HUES48 (cell line): ENCODE measurements around the gene KCNC4.

Experiments used
- H3K27ac ChIP-seq: one replicate; pipeline ENCODE4 v1.7.0; 2013; ENCODE audit warnings: low read depth, low read length, inconsistent platforms
- H3K27me3 ChIP-seq: 2 replicates; pipeline ENCODE4 v1.6.1; 2013; ENCODE audit warnings: mild to moderate bottlenecking, low read length; ENCODE audit not compliant: control insufficient read depth, insufficient read depth
- H3K36me3 ChIP-seq: 2 replicates; pipeline ENCODE4 v1.6.1; 2013; ENCODE audit warnings: low read length; ENCODE audit not compliant: control insufficient read depth, insufficient read depth
- H3K4me1 ChIP-seq: 2 replicates; pipeline ENCODE4 v1.6.1; 2013; ENCODE audit warnings: mild to moderate bottlenecking, low read length; ENCODE audit not compliant: control insufficient read depth, insufficient read depth
- H3K4me3 ChIP-seq: 2 replicates; pipeline ENCODE4 v1.5.1; 2013; ENCODE audit warnings: mild to moderate bottlenecking, low read depth, low read length
- H3K9ac ChIP-seq: 2 replicates; pipeline ENCODE4 v1.6.1; 2013; ENCODE audit warnings: mild to moderate bottlenecking, low read depth, low read length, moderate library complexity
- H3K9me3 ChIP-seq: 2 replicates; pipeline ENCODE4 v1.6.1; 2013; ENCODE audit warnings: low read length; ENCODE audit not compliant: control insufficient read depth, insufficient read depth

Gene KCNC4

DNA sequence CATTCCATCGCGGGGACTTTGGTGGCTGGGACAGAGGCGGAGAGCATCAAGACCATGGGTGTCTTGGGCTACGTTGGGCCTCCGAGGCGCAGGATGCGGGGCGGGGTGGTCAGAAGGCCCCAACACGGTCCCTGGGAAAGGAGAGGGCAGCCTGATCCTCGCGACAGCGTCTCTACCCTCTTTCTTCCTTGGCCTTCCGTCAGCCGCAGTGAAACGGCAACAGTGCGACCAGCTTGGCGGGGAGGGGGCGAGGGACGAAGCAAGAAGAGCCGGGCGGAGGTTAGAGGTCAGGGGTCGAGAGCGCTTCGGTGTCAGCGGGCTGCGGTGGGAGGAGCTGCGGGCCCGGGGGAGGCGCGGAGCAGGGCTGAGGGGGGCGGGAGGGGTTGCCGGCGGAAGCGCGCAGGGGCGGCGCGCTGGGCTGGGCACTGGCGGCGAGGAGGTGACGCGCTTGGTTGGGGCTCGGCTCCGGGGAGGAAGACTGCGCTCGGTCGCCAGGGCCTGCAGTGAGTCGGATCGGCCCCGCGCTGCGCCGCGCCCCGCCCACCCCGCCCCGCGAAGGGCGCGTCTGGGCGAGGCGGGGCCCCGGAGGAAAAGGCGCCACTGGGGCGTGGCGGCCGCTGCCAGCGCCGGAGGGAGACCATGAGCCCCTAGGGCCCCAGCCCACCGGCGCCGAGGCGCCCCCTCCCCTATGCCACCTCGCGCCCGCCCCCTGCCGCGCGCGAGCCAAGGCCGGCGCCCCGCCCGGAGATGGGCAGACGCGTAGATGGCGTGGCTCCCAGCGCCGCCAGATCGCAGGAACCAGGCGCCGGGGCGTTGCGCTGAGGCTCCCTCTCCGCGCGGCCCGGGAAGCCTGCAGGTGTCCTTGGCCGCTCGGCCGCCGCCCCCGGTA is at the start of gene KCNC4:
Gene KCNC4 (plus strand): TSS at position 600 of the 889 bp plus-strand sequence. CDS start 1,186 bp downstream, outside the sequence.
- Histone ChIP-seq H3K9ac (peak within 1 kb of the TSS; percentile 15; the same call in 1 of the 2 replicates), H3K27me3 (peaks cover 23% of the 10 kb centered on the region), H3K36me3 (no peaks in the 10 kb centered on the region), H3K4me3 (peak within 1 kb of the TSS; percentile 79), H3K4me1 (peaks cover 26% of the 10 kb centered on the region), H3K27ac (peak within 1 kb of the TSS; percentile 58), H3K9me3 (no peaks in the 10 kb centered on the region)

DNA sequence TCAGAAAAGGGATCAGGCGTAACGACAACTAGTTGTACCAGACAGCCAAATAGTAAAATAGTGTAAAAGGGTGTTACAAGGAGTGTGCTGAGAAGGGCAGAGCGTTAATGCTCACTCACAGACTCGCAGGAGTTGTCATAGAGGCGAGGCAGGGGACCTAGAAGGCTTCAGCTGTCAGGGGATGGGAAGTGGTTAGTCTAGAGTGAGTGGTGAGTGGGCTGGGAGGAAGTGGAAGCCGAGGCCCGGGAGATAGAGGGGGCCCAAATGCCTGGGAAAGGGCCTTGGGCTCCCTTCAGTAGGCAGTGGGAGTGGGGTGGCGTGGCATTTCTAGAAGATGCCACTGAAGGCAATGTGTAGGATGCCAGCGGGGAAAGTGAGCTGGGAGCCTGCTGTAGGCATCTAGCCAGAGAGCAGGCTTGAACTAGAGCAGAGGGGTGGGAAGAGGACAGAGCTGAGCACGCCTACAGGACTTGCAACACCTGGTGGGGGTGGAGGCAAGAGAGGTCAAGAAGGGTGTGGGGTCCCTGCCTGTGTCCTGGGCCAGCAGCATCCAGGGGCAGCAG is 49.5 kb upstream of the KCNC4 start:
- H3K9ac ChIP-seq = no peak overlapping the region
- no peaks in the 10 kb centered on the region for H3K36me3 ChIP-seq

DNA sequence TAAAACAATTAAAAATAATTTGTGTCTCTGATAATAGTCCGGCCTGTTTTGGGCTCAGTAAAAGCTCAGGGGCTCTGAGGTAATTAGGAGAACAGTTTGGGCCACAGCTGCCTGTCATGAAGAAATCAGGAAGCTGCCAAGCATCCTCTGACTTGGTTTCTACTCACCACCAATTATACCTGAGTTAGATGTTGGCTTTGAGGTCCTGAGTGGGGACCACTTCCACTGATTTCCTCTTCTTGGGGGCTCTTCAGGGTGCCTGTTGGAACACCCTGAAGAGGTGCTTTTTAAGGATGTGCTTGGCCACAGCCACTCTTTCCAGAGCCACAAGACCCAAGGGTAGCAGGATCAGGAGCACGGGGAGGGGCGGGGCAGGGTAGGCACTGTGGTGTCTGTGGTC is 48.9 kb upstream of the KCNC4 start:
- H3K27me3 ChIP-seq = peaks cover 9% of the 10 kb centered on the region
- H3K27ac ChIP-seq = no peak overlapping the region
- no peak overlapping the region for H3K9ac ChIP-seq
- no peaks in the 10 kb centered on the region for H3K9me3 ChIP-seq
- no peaks in the 10 kb centered on the region for H3K4me1 ChIP-seq
- H3K4me3 ChIP-seq = no peak overlapping the region
- no peaks in the 10 kb centered on the region for H3K36me3 ChIP-seq

More for the DNA sequence above, 49.5 kb upstream of the KCNC4 start:
- Histone ChIP-seq H3K4me3 (no peak overlapping the region), H3K27me3 (peaks cover 13% of the 10 kb centered on the region), H3K4me1 (no peaks in the 10 kb centered on the region), H3K27ac (no peak overlapping the region), H3K9me3 (no peaks in the 10 kb centered on the region)

DNA sequence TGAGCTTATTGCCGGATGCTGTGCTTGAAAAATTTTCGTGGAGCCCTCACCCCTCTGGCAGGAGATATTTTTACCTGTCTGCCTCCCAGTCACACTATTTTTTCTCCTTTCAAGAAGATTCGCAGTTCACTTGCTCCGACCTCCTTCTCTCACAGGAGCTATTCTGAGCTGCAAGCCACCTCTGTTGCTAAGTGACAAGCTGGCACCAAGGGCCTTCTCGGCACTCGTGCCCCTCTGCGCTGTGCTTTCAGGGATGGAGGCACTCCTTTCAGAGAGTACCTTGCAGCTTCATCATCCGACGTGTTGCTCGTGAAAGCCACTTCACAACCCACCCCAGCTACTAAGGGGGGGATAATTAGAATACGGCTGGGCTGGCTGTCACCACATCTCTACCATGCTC is 48.3 kb upstream of the KCNC4 start:
- Histone ChIP-seq H3K9me3 (no peaks in the 10 kb centered on the region), H3K27me3 (peaks cover 2% of the 10 kb centered on the region; the same call in 1 of the 2 replicates), H3K27ac (no peak overlapping the region), H3K36me3 (no peaks in the 10 kb centered on the region), H3K4me1 (no peaks in the 10 kb centered on the region), H3K4me3 (no peak overlapping the region), H3K9ac (no peak overlapping the region)

DNA sequence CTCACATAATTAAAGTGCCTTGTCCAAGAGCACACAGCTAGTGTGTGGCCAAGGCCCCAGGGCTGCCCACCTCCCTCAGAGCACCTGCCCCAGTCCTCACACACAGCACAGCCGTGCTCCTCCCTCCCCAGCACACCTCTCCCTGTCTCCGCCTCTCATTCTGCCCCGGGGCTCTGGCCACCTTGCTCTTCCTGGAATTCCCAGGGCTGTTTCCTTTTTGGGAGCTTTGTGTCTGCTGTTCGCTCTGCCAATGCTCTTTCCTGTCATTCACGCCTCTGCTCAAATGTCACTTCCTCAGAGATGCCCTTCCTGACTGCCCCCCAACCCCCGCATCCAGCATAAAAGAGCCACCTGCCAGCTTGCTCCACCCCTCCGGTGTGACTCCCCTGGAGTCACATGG is 46.5 kb upstream of the KCNC4 start:
- H3K4me1 ChIP-seq = no peaks in the 10 kb centered on the region
- no peaks in the 10 kb centered on the region for H3K36me3 ChIP-seq
- no peaks in the 10 kb centered on the region for H3K9me3 ChIP-seq
- no peak overlapping the region for H3K4me3 ChIP-seq
- no peaks in the 10 kb centered on the region for H3K27me3 ChIP-seq
- no peak overlapping the region for H3K9ac ChIP-seq
- no peak overlapping the region for H3K27ac ChIP-seq

DNA sequence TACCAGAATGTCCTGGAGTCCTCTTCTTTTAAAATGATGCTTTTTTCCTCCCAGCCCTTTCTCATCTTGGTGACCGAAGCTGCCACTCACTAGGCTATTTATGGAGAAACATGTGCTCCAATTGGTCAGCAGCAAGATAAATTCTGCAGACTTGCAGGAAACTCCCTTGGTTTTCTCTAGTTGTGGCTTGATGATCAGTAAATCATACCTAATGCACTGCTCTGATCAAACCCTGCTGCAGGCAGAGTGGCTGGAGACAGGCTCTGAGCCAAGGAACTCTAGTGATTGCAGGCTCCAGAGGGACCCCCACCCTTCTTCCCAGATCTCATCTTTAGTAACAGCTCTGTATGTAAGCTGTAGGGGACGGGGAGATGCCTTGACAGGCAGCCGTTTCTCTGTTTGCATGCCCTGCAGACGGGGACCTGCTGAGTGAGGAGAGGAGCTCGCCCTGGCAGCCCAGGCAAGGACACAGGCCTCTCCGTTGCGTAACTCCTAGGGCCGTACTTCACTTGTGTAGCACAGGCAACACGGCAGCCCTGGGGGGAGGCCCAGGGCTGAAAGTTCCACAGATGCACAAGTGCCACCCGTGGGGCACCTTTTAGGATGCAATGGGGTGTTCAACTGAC is 45.3 kb upstream of the KCNC4 start:
- Histone ChIP-seq H3K36me3 (no peaks in the 10 kb centered on the region), H3K4me1 (no peaks in the 10 kb centered on the region), H3K27ac (no peak overlapping the region), H3K4me3 (no peak overlapping the region), H3K27me3 (no peaks in the 10 kb centered on the region), H3K9me3 (no peaks in the 10 kb centered on the region), H3K9ac (no peak overlapping the region)

DNA sequence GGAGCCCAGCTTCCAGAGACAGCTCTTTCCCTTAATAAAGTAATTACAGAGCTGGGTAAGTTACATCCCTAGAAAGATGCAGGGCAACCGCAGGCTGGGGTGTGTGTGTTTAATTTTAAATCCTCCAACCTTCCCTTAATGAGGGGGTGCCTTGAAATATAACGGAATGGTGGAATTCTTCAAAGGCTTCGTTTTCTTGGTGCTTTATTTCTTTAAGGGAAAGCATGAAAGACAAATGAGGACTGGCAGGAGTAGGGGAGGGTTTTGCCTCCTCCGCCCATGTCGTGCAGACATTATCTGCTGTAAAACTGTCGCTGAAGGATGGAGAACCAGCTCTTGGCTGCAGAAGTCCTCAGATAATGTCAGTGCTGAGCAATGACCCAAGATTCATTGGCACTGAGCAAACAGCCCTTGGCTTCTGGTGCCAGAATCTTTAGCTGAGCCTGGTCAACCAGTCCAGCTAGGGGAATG is 44.3 kb upstream of the KCNC4 start:
- Histone ChIP-seq H3K9ac (no peak overlapping the region), H3K36me3 (no peaks in the 10 kb centered on the region), H3K27me3 (no peaks in the 10 kb centered on the region), H3K4me3 (no peak overlapping the region), H3K4me1 (no peaks in the 10 kb centered on the region), H3K27ac (no peak overlapping the region), H3K9me3 (no peaks in the 10 kb centered on the region)

DNA sequence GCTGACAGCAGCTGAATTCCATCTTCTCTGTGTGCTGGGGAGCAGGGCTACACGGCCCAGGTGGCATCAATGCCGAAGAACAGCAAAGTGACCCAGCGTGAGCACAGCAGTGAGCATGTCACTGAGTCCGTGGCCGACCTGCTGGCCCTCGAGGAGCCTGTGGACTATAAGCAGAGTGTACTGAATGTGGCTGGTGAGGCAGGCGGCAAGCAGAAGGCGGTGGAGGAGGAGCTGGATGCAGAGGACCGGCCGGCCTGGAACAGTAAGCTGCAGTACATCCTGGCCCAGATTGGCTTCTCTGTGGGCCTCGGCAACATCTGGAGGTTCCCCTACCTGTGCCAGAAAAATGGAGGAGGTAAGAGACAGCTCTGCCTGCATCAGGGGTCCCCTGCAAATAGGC is 43.3 kb upstream of the KCNC4 start:
- Histone ChIP-seq H3K27me3 (no peaks in the 10 kb centered on the region), H3K27ac (no peak overlapping the region), H3K36me3 (no peaks in the 10 kb centered on the region), H3K4me3 (no peak overlapping the region), H3K9ac (no peak overlapping the region), H3K9me3 (no peaks in the 10 kb centered on the region), H3K4me1 (no peaks in the 10 kb centered on the region)

DNA sequence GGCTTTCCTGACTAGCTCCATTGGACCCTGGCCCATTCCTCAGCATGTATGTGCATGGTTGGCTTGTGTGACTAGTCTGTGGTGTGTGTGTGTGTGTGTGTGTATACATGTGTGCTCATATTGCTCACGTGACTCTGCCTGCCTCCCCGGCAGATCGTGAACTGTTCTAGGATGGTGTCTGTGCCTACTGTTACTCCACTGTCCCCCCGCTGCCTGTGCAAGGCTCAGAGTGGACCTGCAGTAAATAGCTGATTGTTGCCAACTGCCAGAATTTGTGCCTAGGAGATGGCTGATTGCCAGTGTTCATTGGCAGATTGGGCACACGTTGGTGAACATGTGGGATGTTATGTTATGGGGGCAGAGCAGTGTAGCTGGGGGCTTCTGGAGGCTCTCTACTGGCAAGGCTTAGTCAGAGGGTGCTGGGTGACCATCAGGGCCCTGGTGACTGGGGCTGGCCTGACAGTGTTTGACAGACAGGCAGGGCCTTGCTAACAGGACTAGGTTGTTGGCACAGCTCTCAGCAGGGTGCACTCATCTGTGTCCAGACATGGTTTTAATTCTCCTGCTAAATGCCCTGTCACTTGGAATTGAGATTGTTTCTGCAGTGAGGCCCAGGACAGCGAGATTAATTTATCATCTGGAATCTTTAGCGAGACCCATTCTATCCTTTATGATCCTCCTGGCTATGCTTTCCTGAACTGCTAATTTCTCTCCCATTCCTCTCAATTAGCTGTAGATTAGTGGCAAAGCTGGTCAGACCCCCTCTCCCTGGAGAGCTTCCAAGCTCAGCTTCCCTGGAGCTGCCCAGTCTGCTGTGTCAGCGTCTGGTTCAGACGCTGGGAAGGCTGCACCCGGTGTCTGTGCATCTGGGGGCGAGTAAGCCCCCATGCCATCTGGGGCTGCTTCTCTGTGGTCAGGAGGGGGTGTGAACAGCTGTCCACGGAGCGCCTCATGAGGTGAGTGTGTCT is 39.1 kb upstream of the KCNC4 start:
- peaks cover 8% of the 10 kb centered on the region for H3K4me1 ChIP-seq
- no peak overlapping the region for H3K4me3 ChIP-seq
- no peak overlapping the region for H3K27ac ChIP-seq
- H3K9ac ChIP-seq = no peak overlapping the region
- H3K36me3 ChIP-seq = no peaks in the 10 kb centered on the region
- no peaks in the 10 kb centered on the region for H3K27me3 ChIP-seq
- H3K9me3 ChIP-seq = no peaks in the 10 kb centered on the region

DNA sequence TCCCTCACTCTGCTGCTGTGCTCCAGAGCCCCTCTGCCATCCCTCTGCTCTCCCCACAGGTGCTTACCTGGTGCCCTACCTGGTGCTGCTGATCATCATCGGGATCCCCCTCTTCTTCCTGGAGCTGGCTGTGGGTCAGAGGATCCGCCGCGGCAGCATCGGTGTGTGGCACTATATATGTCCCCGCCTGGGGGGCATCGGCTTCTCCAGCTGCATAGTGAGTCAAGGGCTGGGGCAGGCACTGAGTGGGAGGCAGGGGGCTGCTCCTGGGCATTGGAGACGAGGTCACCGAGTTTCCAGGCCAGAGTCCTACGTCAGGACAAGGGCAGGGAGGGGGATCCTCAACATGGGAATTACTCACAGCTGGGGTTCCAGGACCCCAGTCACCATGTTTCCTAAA is 38.1 kb upstream of the KCNC4 start:
- Histone ChIP-seq H3K4me3 (no peak overlapping the region), H3K4me1 (peaks cover 8% of the 10 kb centered on the region), H3K9ac (no peak overlapping the region), H3K27me3 (no peaks in the 10 kb centered on the region), H3K27ac (no peak overlapping the region), H3K36me3 (no peaks in the 10 kb centered on the region), H3K9me3 (no peaks in the 10 kb centered on the region)
